ENCODE data around the gene PCP4L1.

PCP4L1 gene

GRCh38 chr1:161298116-161298515 is 39.6 kb downstream of the PCP4L1 start:
- Histone ChIP-seq H3K4me3 (ENCODE audit: low read length) (no peak overlapping the region), H4K20me1 (ENCODE audit: insufficient read depth, low read length) (no peaks in the 10 kb centered on the region), H3K79me2 (ENCODE audit: low read length) (no peaks in the 10 kb centered on the region), H2AFZ (ENCODE audit: low read length) (no peak overlapping the region), H3K9me3 (replicated peaks; ENCODE audit: insufficient read depth, low read length) (no peaks in the 10 kb centered on the region), H3K9me2 (replicated peaks; ENCODE audit: insufficient read depth, low read length) (no peaks in the 10 kb centered on the region), H3K27ac (ENCODE audit: low read length) (no peak overlapping the region), H3K27me3 (replicated peaks; ENCODE audit: insufficient read depth, low read length) (no peaks in the 10 kb centered on the region), H3F3A (ENCODE audit: insufficient read depth, low read length) (no peaks in the 10 kb centered on the region; the same call in 1 of the 2 replicates), H3K9ac (ENCODE audit: low read length) (no peak overlapping the region), H3K4me2 (ENCODE audit: low read depth, low read length) (no peak overlapping the region), H3K4me1 (ENCODE audit: low read length) (no peaks in the 10 kb centered on the region), H3K36me3 (replicated peaks; ENCODE audit: insufficient read depth, low read length) (no peaks in the 10 kb centered on the region)
- TF ChIP-seq, protein P1, sequence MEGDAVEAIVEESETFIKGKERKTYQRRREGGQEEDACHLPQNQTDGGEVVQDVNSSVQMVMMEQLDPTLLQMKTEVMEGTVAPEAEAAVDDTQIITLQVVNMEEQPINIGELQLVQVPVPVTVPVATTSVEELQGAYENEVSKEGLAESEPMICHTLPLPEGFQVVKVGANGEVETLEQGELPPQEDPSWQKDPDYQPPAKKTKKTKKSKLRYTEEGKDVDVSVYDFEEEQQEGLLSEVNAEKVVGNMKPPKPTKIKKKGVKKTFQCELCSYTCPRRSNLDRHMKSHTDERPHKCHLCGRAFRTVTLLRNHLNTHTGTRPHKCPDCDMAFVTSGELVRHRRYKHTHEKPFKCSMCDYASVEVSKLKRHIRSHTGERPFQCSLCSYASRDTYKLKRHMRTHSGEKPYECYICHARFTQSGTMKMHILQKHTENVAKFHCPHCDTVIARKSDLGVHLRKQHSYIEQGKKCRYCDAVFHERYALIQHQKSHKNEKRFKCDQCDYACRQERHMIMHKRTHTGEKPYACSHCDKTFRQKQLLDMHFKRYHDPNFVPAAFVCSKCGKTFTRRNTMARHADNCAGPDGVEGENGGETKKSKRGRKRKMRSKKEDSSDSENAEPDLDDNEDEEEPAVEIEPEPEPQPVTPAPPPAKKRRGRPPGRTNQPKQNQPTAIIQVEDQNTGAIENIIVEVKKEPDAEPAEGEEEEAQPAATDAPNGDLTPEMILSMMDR (IDR thresholded peaks at IDR 0.05; ENCODE audit: low read length): no peak
- no peak for DNase-seq

DNA sequence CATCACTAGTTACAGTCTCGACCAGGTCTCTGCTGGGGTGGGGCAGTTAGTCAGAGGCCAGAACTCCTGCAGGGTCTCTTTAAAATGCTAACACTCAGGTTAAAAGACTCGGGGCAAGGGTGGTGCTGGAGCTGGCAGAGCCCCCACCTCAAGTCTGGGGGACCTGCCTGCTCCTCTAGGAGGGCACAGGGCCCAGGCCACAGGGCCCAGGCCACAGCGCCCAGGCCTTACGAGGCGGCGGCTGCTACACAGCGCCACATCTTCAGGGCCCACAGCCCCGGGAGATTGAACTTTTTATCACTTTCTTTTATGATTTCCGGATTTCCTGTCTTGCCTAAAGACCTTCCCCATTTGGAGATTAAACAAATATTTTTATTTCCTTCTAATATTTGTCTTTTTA is 40.8 kb downstream of the PCP4L1 start:
- no peak overlapping the region for H3K27ac ChIP-seq (ENCODE audit: low read length)
- H3F3A ChIP-seq (ENCODE audit: insufficient read depth, low read length): no peaks in the 10 kb centered on the region; the same call in 1 of the 2 replicates
- H4K20me1 ChIP-seq (ENCODE audit: insufficient read depth, low read length): no peaks in the 10 kb centered on the region
- H3K9me3 ChIP-seq (replicated peaks; ENCODE audit: insufficient read depth, low read length): no peaks in the 10 kb centered on the region
- no peak overlapping the region for H2AFZ ChIP-seq (ENCODE audit: low read length)
- no peak for DNase-seq
- H3K27me3 ChIP-seq (replicated peaks; ENCODE audit: insufficient read depth, low read length): no peaks in the 10 kb centered on the region
- no peaks in the 10 kb centered on the region for H3K4me1 ChIP-seq (ENCODE audit: low read length)
- no peak overlapping the region for H3K9ac ChIP-seq (ENCODE audit: low read length)
- TF ChIP-seq EZH2phosphoT487 (IDR thresholded peaks at IDR 0.05; ENCODE audit: low read length) (no peak), EZH2 (optimal IDR thresholded peaks at IDR 0.05; ENCODE audit: low read depth, low read length) (no peak)
- TF ChIP-seq, protein P1 (IDR thresholded peaks at IDR 0.05; ENCODE audit: low read length): no peak
- no peaks in the 10 kb centered on the region for H3K79me2 ChIP-seq (ENCODE audit: low read length)
- no peaks in the 10 kb centered on the region for H3K9me2 ChIP-seq (replicated peaks; ENCODE audit: insufficient read depth, low read length)
- no peak overlapping the region for H3K4me3 ChIP-seq (ENCODE audit: low read length)
- no peaks in the 10 kb centered on the region for H3K36me3 ChIP-seq (replicated peaks; ENCODE audit: insufficient read depth, low read length)
- no peak overlapping the region for H3K4me2 ChIP-seq (ENCODE audit: low read depth, low read length)

DNA sequence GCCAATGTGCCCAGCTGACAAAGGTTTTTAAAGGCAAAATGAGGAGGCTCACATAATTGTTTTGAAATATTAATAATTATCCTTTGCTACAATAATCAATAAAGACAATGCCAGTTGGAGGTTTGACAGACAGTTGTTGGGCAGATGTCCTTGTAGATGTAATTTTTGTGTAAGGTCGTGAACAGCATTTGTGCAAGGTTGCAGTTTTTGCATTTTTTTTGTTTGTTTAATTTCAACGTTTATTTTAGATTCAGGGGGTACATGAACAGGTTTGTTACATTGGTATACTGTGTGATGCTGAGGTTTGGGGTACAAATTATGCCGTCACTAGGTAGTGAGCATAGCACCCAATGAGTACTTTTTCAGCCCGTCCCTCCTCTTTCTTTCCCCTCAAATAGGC is 41.9 kb downstream of the PCP4L1 start:
- no peak overlapping the region for H3K27ac ChIP-seq (ENCODE audit: low read length)
- H3K4me2 ChIP-seq (ENCODE audit: low read depth, low read length): no peak overlapping the region
- no peaks in the 10 kb centered on the region for H3K4me1 ChIP-seq (ENCODE audit: low read length)
- H3K9ac ChIP-seq (ENCODE audit: low read length): no peak overlapping the region
- TF ChIP-seq, protein P1 (IDR thresholded peaks at IDR 0.05; ENCODE audit: low read length): no peak
- TF ChIP-seq EZH2phosphoT487 (IDR thresholded peaks at IDR 0.05; ENCODE audit: low read length): no peak
- no peak for TF ChIP-seq EZH2 (optimal IDR thresholded peaks at IDR 0.05; ENCODE audit: low read depth, low read length)
- no peaks in the 10 kb centered on the region for H3K27me3 ChIP-seq (replicated peaks; ENCODE audit: insufficient read depth, low read length)
- no peaks in the 10 kb centered on the region; the same call in 1 of the 2 replicates for H3F3A ChIP-seq (ENCODE audit: insufficient read depth, low read length)
- no peaks in the 10 kb centered on the region for H3K9me3 ChIP-seq (replicated peaks; ENCODE audit: insufficient read depth, low read length)
- H3K79me2 ChIP-seq (ENCODE audit: low read length): 0 out of 2 replicates have a peak, but pooled peaks cover 3% of the 10 kb centered on the region
- H2AFZ ChIP-seq (ENCODE audit: low read length): no peak overlapping the region
- H3K9me2 ChIP-seq (replicated peaks; ENCODE audit: insufficient read depth, low read length): no peaks in the 10 kb centered on the region
- H3K4me3 ChIP-seq (ENCODE audit: low read length): no peak overlapping the region
- H3K36me3 ChIP-seq (replicated peaks; ENCODE audit: insufficient read depth, low read length): no peaks in the 10 kb centered on the region
- no peaks in the 10 kb centered on the region for H4K20me1 ChIP-seq (ENCODE audit: insufficient read depth, low read length)
- DNase-seq: no peak

Data from MM.1S (cell line).